Stimulated activated CD8-positive, alpha-beta memory T cell treated with anti-CD3 and anti-CD28 coated beads, Interleukin-4, amount 100 ng/mL, for 4 hours (primary cell): ENCODE results near the gene PSMC3IP.
A peak's percentile ranks its signal among the peaks of the same experiment; 100 is the strongest.
"Not testable (repeated sequence)": the region's sequence is repeated elsewhere in the genome, so short reads cannot be mapped to it uniquely, and the experiment has no call there.

Experiments
- DNase-seq, 2 donors: peaks; one replicate each; pipeline ENCODE4 v3.0.0-alpha.2; 2020; ENCODE audit warnings: low read depth in 2 of 2, low spot score in 1 of 2

The PSMC3IP gene

GRCh38 chr17:42577532-42578281, at the start of gene PSMC3IP:
Gene PSMC3IP (minus strand): TSS chr17:42577729. CDS start chr17:42577686, 43 bp downstream.
- peak; percentile 80 to 81 for DNase-seq

- no peak for DNase-seq
These were observed 46.4 kb upstream of the PSMC3IP start for GRCh38 chr17:42623732-42624596.

- no peak for DNase-seq
These were observed 45.7 kb upstream of the PSMC3IP start for GRCh38 chr17:42623271-42623670.

GRCh38 chr17:42621987-42622386, 44.5 kb upstream of the PSMC3IP start:
- not testable (repeated sequence) for DNase-seq

GRCh38 chr17:42618442-42619150, 41.1 kb upstream of the PSMC3IP start:
- DNase-seq: no peak

GRCh38 chr17:42617956-42618431, 40.5 kb upstream of the PSMC3IP start:
- no peak for DNase-seq

- no peak for DNase-seq
These were observed 36.3 kb upstream of the PSMC3IP start for GRCh38 chr17:42613699-42614295.

- DNase-seq: no peak
These were observed 34.5 kb upstream of the PSMC3IP start for GRCh38 chr17:42612013-42612412.

GRCh38 chr17:42609814-42610801, 32.6 kb upstream of the PSMC3IP start:
- not testable (repeated sequence) for DNase-seq

- DNase-seq: peak; percentile 96 to 98
These were observed 31.8 kb upstream of the PSMC3IP start, which contains the start of the genes RETREG3 and TUBG1 for GRCh38 chr17:42609182-42609813. Gene RETREG3 (minus strand): TSS chr17:42609374. CDS start chr17:42609324, 50 bp downstream. Gene TUBG1 (plus strand): TSS chr17:42609683. CDS start chr17:42609738, 55 bp downstream.

GRCh38 chr17:42608305-42609181, 31.0 kb upstream of the PSMC3IP start:
- no peak for DNase-seq

GRCh38 chr17:42607769-42608168, 30.2 kb upstream of the PSMC3IP start:
- no peak for DNase-seq

GRCh38 chr17:42603318-42603717, 25.8 kb upstream of the PSMC3IP start:
- no peak for DNase-seq

- DNase-seq: no peak
These were observed 21.4 kb upstream of the PSMC3IP start for GRCh38 chr17:42598905-42599304.

- DNase-seq: no peak
These were observed 18.9 kb upstream of the PSMC3IP start for GRCh38 chr17:42596386-42596785.

GRCh38 chr17:42591411-42591810, 13.9 kb upstream of the PSMC3IP start:
- no peak for DNase-seq

- DNase-seq: no peak
These were observed 13.4 kb upstream of the PSMC3IP start for GRCh38 chr17:42590886-42591285.
